HG03064 (cell line): ENCODE results near the gene FBN2.
"Not testable (repeated sequence)": the region's sequence is repeated elsewhere in the genome, so short reads cannot be mapped to it uniquely, and the experiment has no call there.

Experiments used
- ATAC-seq: cut with Tn5 transposase; IDR thresholded peaks from one replicate; pipeline ENCODE4 v1.9.1; 2021; ENCODE audit warnings: low read depth; ENCODE audit not compliant: unreplicated experiment

FBN2 gene

GRCh38 chr5:128435861-128436260, 102.2 kb downstream of the FBN2 start:
- no peak for ATAC-seq

GRCh38 chr5:128434993-128435392, 103.1 kb downstream of the FBN2 start:
- no peak for ATAC-seq

- ATAC-seq, result no peak
These were observed 105.1 kb downstream of the FBN2 start for GRCh38 chr5:128432913-128433440.

- no peak for ATAC-seq
These were observed 110.1 kb downstream of the FBN2 start for GRCh38 chr5:128427921-128428320.

GRCh38 chr5:128426090-128426534, 111.9 kb downstream of the FBN2 start:
- peak; percentile 85 for ATAC-seq

- no peak for ATAC-seq
These were observed 113.4 kb downstream of the FBN2 start for GRCh38 chr5:128424646-128425045.

GRCh38 chr5:128422612-128423011, 115.4 kb downstream of the FBN2 start:
- no peak for ATAC-seq

GRCh38 chr5:128414469-128414868, 123.6 kb downstream of the FBN2 start:
- ATAC-seq, result no peak

- ATAC-seq, result no peak
These were observed 124.7 kb downstream of the FBN2 start for GRCh38 chr5:128413356-128413755.

GRCh38 chr5:128412145-128412930, 125.7 kb downstream of the FBN2 start:
- no peak for ATAC-seq

GRCh38 chr5:128409166-128409800, 128.8 kb downstream of the FBN2 start:
- ATAC-seq, result no peak

- ATAC-seq, result no peak
These were observed 129.4 kb downstream of the FBN2 start for GRCh38 chr5:128408622-128409021.

GRCh38 chr5:128407944-128408343, 130.1 kb downstream of the FBN2 start:
- no peak for ATAC-seq

GRCh38 chr5:128406803-128407202, 131.2 kb downstream of the FBN2 start:
- ATAC-seq, result no peak

- ATAC-seq, result no peak
These were observed 132.9 kb downstream of the FBN2 start for GRCh38 chr5:128405159-128405558.

GRCh38 chr5:128403333-128403732, 134.7 kb downstream of the FBN2 start:
- no peak for ATAC-seq

GRCh38 chr5:128402506-128402905, 135.5 kb downstream of the FBN2 start:
- no peak for ATAC-seq

- ATAC-seq, result not testable (repeated sequence)
These were observed 137.3 kb downstream of the FBN2 start for GRCh38 chr5:128400766-128401165.

- no peak for ATAC-seq
These were observed 138.9 kb downstream of the FBN2 start for GRCh38 chr5:128399111-128399510.

GRCh38 chr5:128397876-128398275, 140.2 kb downstream of the FBN2 start:
- ATAC-seq, result no peak

GRCh38 chr5:128395073-128395472, 143.0 kb downstream of the FBN2 start:
- ATAC-seq, result no peak

GRCh38 chr5:128384068-128384467, 154.0 kb downstream of the FBN2 start:
- no peak for ATAC-seq
